ENCODE data around the gene NALCN. TPM values are rescaled to one million over a fixed set of nuclear protein-coding genes. Genes with fewer than 3 reads are reported as not detected.

Gene NALCN
- total and polyA plus RNA-seq, 10 of the 15 experiments (the other 5 are each of a cell fraction or from before 2014, with no cell fraction given): under 0.01 TPM; not detected in 9

DNA sequence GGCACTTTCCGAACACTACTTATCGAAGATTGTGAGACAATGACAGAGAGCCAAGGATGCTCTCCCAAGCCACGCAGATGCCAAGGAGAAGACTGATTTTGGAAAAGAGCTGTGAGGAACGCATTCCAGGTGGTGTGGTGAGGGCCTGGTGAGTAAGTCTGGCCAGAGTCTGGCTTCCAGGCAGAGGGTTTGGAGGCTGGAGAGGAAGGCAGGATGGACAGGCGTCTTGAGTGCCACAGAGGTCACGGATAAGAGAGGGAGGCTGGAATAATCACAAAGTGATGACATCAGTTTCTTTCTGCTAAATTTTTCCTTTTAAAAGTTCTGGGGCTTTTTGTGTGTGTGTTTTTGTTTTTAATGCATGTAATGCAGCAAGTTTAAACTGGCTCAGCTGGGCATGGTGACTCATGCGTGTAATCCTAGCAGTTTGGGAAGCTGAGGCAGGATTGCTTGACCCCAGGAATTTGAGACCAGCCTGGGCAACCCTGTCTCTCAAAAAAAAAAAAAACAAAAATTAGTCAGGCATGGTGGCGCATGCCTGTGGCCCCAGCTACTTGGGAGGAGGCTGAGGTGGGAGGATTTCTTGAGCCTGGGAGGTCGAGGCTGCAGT lies 235.1 kb downstream of the NALCN start (continued):
- TF ChIP-seq EED (IDR thresholded peaks at IDR 0.05; ENCODE audit: low read depth) (no peak), YBX1 (IDR thresholded peaks at IDR 0.05) (no peak), MXI1 (IDR thresholded peaks at IDR 0.05; ENCODE audit: low read depth, low read length) (no peak), BCL11A (IDR thresholded peaks at IDR 0.05; ENCODE audit: low read depth, low read length) (no peak)
- TF ChIP-seq, protein P1, sequence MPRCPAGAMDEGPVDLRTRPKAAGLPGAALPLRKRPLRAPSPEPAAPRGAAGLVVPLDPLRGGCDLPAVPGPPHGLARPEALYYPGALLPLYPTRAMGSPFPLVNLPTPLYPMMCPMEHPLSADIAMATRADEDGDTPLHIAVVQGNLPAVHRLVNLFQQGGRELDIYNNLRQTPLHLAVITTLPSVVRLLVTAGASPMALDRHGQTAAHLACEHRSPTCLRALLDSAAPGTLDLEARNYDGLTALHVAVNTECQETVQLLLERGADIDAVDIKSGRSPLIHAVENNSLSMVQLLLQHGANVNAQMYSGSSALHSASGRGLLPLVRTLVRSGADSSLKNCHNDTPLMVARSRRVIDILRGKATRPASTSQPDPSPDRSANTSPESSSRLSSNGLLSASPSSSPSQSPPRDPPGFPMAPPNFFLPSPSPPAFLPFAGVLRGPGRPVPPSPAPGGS (IDR thresholded peaks at IDR 0.05; ENCODE audit: borderline replicate concordance, insufficient read depth, low read depth, low read length, poor library complexity, severe bottlenecking): no peak

DNA sequence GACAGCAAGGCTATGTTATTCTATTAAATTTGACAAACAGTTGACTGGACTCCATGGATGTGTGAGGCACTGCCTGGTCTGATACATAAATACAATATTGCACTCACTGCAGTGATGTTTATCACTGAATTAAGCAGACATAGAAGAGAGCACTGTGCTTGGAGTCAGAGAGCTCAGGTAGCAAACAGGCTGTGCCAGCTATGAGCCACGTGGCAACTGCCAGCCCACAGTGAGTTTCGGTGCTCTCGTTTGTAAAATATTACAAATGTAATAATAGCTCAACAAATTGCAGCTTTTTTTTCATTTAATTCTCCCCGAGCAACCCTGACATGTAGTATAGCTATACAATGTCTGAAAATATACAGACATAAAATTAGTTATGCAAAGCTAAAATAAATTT lies 237.3 kb downstream of the NALCN start:
- no TSS peak for BruUV-seq (replicated peaks)
- no peak for FAIRE-seq
- Histone ChIP-seq H3K4me3 (no peak overlapping the region), H3K9ac (ENCODE audit: control insufficient read depth, insufficient read depth, low read length) (no peak overlapping the region), H3K36me3 (ENCODE audit: control insufficient read depth in 2 of 2, insufficient read depth in 2 of 2, low read length in 1 of 2) (no peaks in the 10 kb centered on the region), H3K4me1 (ENCODE audit: control insufficient read depth, insufficient read depth, low read length) (no peaks in the 10 kb centered on the region), H3K27ac (ENCODE audit: control insufficient read depth, insufficient read depth) (no peak overlapping the region), H2AFZ (ENCODE audit: control insufficient read depth, low read depth, low read length) (no peak overlapping the region), H4K20me1 (ENCODE audit: control insufficient read depth, insufficient read depth) (no peaks in the 10 kb centered on the region), H3K79me2 (ENCODE audit: control insufficient read depth, insufficient read depth, low read length) (no peaks in the 10 kb centered on the region), H3K27me3 (replicated peaks in 1 of 2; ENCODE audit: control insufficient read depth in 2 of 2, insufficient read depth in 2 of 2, low read length in 1 of 2) (no peaks in the 10 kb centered on the region; a peak in 1 of 4 replicates), H3K4me2 (ENCODE audit: control insufficient read depth, insufficient read depth) (no peak overlapping the region), H3K9me3 (replicated peaks; ENCODE audit: control insufficient read depth, insufficient read depth, low read length) (no peaks in the 10 kb centered on the region)
- ChIA-PET CTCF (no interaction called here), RAD21 (ENCODE audit: unreplicated experiment) (interaction anchor here (0.8 kb wide), 1 partner anchor 34 kb away, joined by 3 read pairs; no protein-coding TSS in a partner anchor), SMC1A (ENCODE audit: uncharacterized antibody, unreplicated experiment) (no interaction called here), POLR2A (no interaction called here)
- DNase-seq (ENCODE audit: low read depth, low spot score): no peak
- in situ Hi-C loops (cut with MboI) (no loop called here), intact Hi-C loops (cut with micrococcal nuclease; ENCODE audit: unreplicated experiment) (no loop called here)
- WGBS (ENCODE audit: insufficient coverage, insufficient replicate concordance, low lambda C conversion rate, missing lambda C conversion rate): 36% methylated on average over 4 of the region's 4 CpGs
- ATAC-seq: no peak
- TF ChIP-seq, protein P2, sequence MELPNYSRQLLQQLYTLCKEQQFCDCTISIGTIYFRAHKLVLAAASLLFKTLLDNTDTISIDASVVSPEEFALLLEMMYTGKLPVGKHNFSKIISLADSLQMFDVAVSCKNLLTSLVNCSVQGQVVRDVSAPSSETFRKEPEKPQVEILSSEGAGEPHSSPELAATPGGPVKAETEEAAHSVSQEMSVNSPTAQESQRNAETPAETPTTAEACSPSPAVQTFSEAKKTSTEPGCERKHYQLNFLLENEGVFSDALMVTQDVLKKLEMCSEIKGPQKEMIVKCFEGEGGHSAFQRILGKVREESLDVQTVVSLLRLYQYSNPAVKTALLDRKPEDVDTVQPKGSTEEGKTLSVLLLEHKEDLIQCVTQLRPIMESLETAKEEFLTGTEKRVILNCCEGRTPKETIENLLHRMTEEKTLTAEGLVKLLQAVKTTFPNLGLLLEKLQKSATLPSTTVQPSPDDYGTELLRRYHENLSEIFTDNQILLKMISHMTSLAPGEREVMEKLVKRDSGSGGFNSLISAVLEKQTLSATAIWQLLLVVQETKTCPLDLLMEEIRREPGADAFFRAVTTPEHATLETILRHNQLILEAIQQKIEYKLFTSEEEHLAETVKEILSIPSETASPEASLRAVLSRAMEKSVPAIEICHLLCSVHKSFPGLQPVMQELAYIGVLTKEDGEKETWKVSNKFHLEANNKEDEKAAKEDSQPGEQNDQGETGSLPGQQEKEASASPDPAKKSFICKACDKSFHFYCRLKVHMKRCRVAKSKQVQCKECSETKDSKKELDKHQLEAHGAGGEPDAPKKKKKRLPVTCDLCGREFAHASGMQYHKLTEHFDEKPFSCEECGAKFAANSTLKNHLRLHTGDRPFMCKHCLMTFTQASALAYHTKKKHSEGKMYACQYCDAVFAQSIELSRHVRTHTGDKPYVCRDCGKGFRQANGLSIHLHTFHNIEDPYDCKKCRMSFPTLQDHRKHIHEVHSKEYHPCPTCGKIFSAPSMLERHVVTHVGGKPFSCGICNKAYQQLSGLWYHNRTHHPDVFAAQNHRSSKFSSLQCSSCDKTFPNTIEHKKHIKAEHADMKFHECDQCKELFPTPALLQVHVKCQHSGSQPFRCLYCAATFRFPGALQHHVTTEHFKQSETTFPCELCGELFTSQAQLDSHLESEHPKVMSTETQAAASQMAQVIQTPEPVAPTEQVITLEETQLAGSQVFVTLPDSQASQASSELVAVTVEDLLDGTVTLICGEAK (IDR thresholded peaks at IDR 0.05; ENCODE audit: borderline replicate concordance): no peak
- TF ChIP-seq YY1 (IDR thresholded peaks at IDR 0.05; ENCODE audit: low read depth, low read length): no peak
- TF ChIP-seq, protein P3, sequence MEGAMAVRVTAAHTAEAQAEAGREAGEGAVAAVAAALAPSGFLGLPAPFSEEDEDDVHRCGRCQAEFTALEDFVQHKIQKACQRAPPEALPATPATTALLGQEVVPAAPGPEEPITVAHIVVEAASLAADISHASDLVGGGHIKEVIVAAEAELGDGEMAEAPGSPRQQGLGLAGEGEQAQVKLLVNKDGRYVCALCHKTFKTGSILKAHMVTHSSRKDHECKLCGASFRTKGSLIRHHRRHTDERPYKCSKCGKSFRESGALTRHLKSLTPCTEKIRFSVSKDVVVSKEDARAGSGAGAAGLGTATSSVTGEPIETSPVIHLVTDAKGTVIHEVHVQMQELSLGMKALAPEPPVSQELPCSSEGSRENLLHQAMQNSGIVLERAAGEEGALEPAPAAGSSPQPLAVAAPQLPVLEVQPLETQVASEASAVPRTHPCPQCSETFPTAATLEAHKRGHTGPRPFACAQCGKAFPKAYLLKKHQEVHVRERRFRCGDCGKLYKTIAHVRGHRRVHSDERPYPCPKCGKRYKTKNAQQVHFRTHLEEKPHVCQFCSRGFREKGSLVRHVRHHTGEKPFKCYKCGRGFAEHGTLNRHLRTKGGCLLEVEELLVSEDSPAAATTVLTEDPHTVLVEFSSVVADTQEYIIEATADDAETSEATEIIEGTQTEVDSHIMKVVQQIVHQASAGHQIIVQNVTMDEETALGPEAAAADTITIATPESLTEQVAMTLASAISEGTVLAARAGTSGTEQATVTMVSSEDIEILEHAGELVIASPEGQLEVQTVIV (IDR thresholded peaks at IDR 0.05; ENCODE audit: borderline replicate concordance, partially characterized antibody): no peak
- no peak for TF ChIP-seq CBFB (IDR thresholded peaks at IDR 0.05; ENCODE audit: low read depth)
- no peak for TF ChIP-seq DPF2 (IDR thresholded peaks at IDR 0.05)
- no peak for TF ChIP-seq TARDBP (IDR thresholded peaks at IDR 0.05; ENCODE audit: borderline replicate concordance)
- no peak for TF ChIP-seq EGR1 (IDR thresholded peaks at IDR 0.05; ENCODE audit: borderline replicate concordance in 1 of 2, low read depth in 2 of 2, low read length in 2 of 2)
- no peak for TF ChIP-seq RFX5 (IDR thresholded peaks at IDR 0.05; ENCODE audit: low read depth, low read length)
- TF ChIP-seq SMARCA5 (IDR thresholded peaks at IDR 0.05): no peak
